GM20000 (cell line): ENCODE data around the gene TIGD2.
A peak's percentile ranks its signal among the peaks of the same experiment; 100 is the strongest.

ENCODE experiments used
- DNase-seq: peaks from one replicate; pipeline ENCODE4 v3.0.0; 2012; ENCODE audit warnings: low spot score
- TF ChIP-seq, protein P1 (sequence below): IDR thresholded peaks from 2 replicates; pipeline ENCODE4 v1.5.1; 2012; ENCODE audit warnings: mild to moderate bottlenecking, control low read depth; ENCODE audit errors: extremely low read depth, missing control alignments

Gene TIGD2

DNA sequence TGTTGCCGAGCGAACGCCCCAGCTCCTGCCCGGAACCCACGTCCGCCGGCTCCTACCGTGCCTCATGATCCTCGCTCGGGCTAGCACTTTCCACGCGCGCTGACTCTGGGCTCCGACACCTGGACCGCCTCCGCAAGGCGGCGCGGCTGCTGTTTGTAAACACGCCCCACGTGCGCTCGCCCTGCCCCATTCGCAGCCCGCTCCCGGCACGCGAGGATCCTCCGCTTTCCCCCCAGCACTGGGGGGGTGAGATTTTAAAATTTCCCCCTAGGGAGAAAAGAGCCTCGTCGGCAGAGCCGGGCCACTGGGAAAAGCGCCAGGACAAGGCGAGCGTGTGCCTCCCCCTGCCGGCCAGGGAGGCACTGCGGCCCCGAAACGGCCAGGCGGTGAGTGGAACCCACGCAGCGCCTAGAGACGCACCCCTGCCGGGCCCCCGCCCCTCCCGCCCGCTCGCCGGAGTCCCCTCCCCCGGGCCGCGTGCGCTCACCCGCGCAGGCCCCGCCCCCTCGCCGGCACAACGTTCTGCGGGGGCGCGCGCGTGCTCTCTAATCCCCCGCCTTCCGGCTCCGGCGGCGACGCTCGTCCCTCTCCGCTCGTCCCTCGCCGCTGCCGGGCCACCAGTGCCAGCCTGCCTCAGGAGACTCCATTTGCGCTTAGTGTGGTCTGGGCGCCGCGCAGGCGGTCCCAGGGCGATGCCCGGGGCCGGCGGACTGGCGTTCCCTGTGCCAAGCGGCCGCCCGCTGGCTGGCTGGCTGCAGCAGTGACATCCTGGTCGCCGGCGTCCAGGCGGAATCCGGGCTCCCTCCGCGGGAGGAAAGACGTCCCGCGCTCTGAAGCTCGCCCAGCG lies at the start of gene TIGD2:
Gene TIGD2 (plus strand): TSS at position 548 of the 847 bp plus-strand sequence. CDS start 1,442 bp downstream, outside the sequence.
- DNase-seq = peak; percentile 97
- TF ChIP-seq, protein P1, sequence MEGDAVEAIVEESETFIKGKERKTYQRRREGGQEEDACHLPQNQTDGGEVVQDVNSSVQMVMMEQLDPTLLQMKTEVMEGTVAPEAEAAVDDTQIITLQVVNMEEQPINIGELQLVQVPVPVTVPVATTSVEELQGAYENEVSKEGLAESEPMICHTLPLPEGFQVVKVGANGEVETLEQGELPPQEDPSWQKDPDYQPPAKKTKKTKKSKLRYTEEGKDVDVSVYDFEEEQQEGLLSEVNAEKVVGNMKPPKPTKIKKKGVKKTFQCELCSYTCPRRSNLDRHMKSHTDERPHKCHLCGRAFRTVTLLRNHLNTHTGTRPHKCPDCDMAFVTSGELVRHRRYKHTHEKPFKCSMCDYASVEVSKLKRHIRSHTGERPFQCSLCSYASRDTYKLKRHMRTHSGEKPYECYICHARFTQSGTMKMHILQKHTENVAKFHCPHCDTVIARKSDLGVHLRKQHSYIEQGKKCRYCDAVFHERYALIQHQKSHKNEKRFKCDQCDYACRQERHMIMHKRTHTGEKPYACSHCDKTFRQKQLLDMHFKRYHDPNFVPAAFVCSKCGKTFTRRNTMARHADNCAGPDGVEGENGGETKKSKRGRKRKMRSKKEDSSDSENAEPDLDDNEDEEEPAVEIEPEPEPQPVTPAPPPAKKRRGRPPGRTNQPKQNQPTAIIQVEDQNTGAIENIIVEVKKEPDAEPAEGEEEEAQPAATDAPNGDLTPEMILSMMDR = peak; percentile 77

DNA sequence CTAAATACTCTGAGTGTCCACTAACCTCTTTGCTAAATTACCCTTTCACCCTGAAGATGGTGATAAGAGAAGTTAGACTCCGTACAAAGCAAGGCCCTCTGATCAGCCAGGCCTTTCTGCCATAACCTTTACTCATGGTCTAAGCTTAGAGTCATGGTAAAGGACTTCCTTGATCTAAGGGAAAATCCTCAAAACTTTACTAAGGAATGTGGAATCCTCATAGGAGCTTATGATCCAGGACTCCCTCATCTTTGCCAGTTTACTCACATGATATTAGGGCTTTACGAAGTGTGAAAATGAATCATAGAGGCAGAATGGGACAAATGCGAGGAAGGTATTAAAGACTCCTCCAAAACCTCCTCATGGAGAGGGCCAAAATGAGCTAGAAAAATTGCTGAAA lies 46.5 kb upstream of the TIGD2 start:
- no peak for DNase-seq

DNA sequence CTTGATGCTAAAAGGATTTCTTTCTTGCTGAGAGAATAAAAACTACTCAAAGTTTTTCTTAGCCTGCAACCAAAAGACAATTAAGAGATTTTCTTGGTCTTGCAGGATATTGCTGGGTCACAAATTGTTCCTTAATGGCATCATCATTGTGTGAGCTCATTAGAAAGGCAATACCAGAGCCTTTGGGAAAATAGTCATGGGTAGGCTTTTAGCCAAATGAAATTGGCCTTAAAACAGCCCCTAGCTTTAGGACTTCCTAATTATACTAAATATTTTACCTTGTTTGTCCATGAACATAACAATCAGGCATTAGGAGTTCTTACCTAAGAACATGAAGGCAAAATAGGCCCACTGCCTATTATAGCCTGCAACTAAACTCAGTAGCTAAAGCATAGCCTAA lies 43.9 kb upstream of the TIGD2 start:
- DNase-seq = no peak
- TF ChIP-seq, protein P1 = no peak

More for the DNA sequence above, 46.5 kb upstream of the TIGD2 start:
- TF ChIP-seq, protein P1 = no peak

DNA sequence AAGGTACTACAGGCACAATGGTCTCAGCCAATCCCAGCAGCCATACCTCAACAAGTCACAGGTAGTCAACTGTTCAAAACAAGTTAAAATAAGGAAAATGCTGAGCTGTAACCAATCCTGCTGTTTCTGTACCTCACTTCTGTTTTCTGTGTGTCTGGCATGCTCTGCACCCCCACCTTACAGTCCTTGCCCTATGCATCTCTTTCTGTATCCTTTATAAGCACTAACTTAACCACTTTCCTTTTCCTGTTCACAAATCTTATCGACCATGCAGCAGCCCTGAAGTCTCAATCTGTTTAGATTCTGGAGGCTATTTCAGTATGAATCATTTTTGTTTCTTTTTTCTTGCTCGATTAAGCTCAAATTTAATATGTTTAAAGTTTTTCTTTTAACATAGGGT lies 41.9 kb upstream of the TIGD2 start:
- DNase-seq = peak; percentile 8
- TF ChIP-seq, protein P1 = no peak

DNA sequence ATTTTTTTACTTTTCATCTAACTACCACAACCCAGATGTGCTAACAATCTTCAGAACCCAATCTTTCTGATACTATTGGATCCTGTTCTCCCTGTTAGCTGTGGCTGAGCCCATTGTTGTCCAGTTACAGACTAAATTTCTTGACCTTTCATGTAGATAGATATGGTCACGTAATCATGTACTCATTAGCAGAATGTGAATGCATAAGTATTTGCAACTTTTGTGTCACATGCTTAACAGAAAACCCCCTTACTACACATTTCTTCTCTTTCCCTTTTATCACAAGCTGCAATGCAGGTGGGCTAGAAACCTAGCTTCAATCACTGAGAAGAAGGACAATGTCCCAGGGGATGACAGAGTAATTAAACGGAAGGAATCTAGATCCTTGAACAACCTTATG lies 41.3 kb upstream of the TIGD2 start:
- DNase-seq = no peak
- TF ChIP-seq, protein P1 = no peak

DNA sequence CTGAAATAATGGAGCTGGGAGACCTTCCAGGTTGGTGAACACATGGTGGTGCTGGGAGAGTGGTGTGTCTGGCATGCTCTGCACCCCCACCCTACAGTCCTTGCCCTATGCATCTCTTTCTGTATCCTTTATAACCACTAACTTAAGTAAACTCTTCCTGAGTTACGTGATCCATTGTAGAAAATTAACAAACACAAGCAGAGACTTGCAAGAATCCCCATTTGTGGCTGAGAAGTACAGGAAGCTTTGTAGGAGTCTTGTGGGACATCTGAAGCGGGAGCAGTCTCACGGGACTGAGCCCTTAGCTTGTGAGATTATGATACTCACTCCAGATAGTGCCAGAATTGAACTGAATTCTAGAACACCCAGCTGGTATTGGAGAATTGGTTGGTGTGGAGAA lies 40.0 kb upstream of the TIGD2 start:
- TF ChIP-seq, protein P1 = no peak
- no peak for DNase-seq

DNA sequence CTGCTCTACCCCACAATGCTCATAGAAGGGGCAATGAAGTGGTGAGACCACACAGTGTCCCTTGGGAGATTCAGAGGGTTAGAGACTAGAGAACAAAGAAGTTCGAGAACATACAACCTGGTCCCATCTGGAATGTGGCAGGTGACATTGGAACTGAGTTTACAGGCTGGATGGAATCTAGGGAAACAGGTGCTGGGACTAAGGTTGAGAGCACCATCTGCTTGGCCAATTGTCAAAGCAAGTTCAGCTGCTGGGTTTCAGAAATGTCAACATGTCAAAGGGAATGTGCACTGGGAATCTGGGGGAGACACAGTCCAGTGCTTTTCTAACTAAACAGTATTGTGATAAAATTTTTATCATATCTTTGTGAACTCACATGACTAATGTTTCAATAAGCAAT lies 38.4 kb upstream of the TIGD2 start:
- TF ChIP-seq, protein P1 = no peak
- DNase-seq = no peak
